Occipital lobe (tissue), 2 donors: ENCODE results near the gene SLC36A3. TPM values are rescaled to one million over a fixed set of nuclear protein-coding genes. Genes with fewer than 3 reads are reported as not detected.
"Not testable (repeated sequence)": the region's sequence is repeated elsewhere in the genome, so short reads cannot be mapped to it uniquely, and the experiment has no call there.

Source experiments
- DNase-seq: peaks from one replicate; lab custom pipeline; 2025; lab: John Stamatoyannopoulos, UW
- total RNA-seq: library from RNA; depleted of rRNA; stranded (reverse); fragments of >200 nt; gene quantifications from one replicate; pipeline ENCODE4 v1.2.3, GENCODE V29; 2014

Gene SLC36A3
- total RNA-seq, 1 donor from 2014 or later = not detected

GRCh38 chr5:151259931-151260330 is 43.6 kb downstream of the SLC36A3 start:
- DNase-seq = no peak

GRCh38 chr5:151258816-151259215 is 44.8 kb downstream of the SLC36A3 start:
- no peak for DNase-seq

GRCh38 chr5:151258201-151258611 is 45.4 kb downstream of the SLC36A3 start:
- DNase-seq = no peak

GRCh38 chr5:151257731-151258181 is 45.8 kb downstream of the SLC36A3 start:
- no peak for DNase-seq

GRCh38 chr5:151255621-151256286 is 47.8 kb downstream of the SLC36A3 start:
- no peak for DNase-seq

GRCh38 chr5:151254990-151255389 is 48.6 kb downstream of the SLC36A3 start:
- DNase-seq = not testable (repeated sequence)

GRCh38 chr5:151254556-151254955 is 49.0 kb downstream of the SLC36A3 start:
- DNase-seq = no peak

- no peak for DNase-seq
Measured at GRCh38 chr5:151253605-151253950, 50.0 kb downstream of the SLC36A3 start.

- DNase-seq = peak; percentile 100
Measured at GRCh38 chr5:151252762-151253604, 50.6 kb downstream of the SLC36A3 start, which contains the start of gene GM2A. TSS of gene GM2A (plus strand) at chr5:151253185. CDS start at chr5:151253217, 32 bp downstream.

- DNase-seq = no peak
Measured at GRCh38 chr5:151251621-151252020, 51.9 kb downstream of the SLC36A3 start.

- DNase-seq = no peak
Measured at GRCh38 chr5:151251001-151251551, 52.5 kb downstream of the SLC36A3 start.

GRCh38 chr5:151250346-151251000 is 53.1 kb downstream of the SLC36A3 start:
- DNase-seq = no peak

- no peak for DNase-seq
Measured at GRCh38 chr5:151249281-151249680, 54.3 kb downstream of the SLC36A3 start.

GRCh38 chr5:151248651-151249050 is 54.9 kb downstream of the SLC36A3 start:
- DNase-seq = no peak

GRCh38 chr5:151245680-151246219 is 57.8 kb downstream of the SLC36A3 start:
- no peak for DNase-seq

- DNase-seq = no peak
Measured at GRCh38 chr5:151244206-151244605, 59.4 kb downstream of the SLC36A3 start.

- no peak for DNase-seq
Measured at GRCh38 chr5:151243564-151243963, 60.0 kb downstream of the SLC36A3 start.

- DNase-seq = no peak
Measured at GRCh38 chr5:151243127-151243526, 60.4 kb downstream of the SLC36A3 start.

- DNase-seq = no peak
Measured at GRCh38 chr5:151240924-151241635, 62.5 kb downstream of the SLC36A3 start.

- not testable (repeated sequence) for DNase-seq
Measured at GRCh38 chr5:151240268-151240835, 63.2 kb downstream of the SLC36A3 start.
